Glutamatergic neuron (in vitro differentiated cells): ENCODE data around the gene RAP2A. TPM values are rescaled to one million over a fixed set of nuclear protein-coding genes. Genes with fewer than 3 reads are reported as not detected.

Experiments
- DNase-seq: peaks from one replicate; pipeline ENCODE4 v3.0.0; 2022
- H3K27ac Mint-ChIP-seq: one replicate; pipeline ENCODE4 v1.8.0; 2020; ENCODE audit warnings: mild to moderate bottlenecking, mixed read lengths, inconsistent platforms; ENCODE audit not compliant: unreplicated experiment
- H3K27me3 Mint-ChIP-seq: one replicate; pipeline ENCODE4 v1.8.0; 2020; ENCODE audit warnings: mild to moderate bottlenecking, moderate library complexity, mixed read lengths, inconsistent platforms; ENCODE audit not compliant: unreplicated experiment
- H3K36me3 Mint-ChIP-seq: one replicate; pipeline ENCODE4 v1.8.0; 2020; ENCODE audit warnings: mild to moderate bottlenecking, mixed read lengths, inconsistent platforms; ENCODE audit not compliant: unreplicated experiment
- H3K4me1 Mint-ChIP-seq: one replicate; pipeline ENCODE4 v1.8.0; 2020; ENCODE audit warnings: mild to moderate bottlenecking, low read depth, mixed read lengths, inconsistent platforms; ENCODE audit not compliant: unreplicated experiment
- H3K4me3 Mint-ChIP-seq: one replicate; pipeline ENCODE4 v1.8.0; 2020; ENCODE audit warnings: mild to moderate bottlenecking, mixed read lengths, inconsistent platforms; ENCODE audit not compliant: unreplicated experiment
- H3K9me3 Mint-ChIP-seq: one replicate; pipeline ENCODE4 v1.8.0; 2020; ENCODE audit warnings: mild to moderate bottlenecking, moderate library complexity, mixed read lengths, inconsistent platforms; ENCODE audit not compliant: unreplicated experiment
- CTCF ChIP-seq: fragments of 200-600 bp; sonication (generic); IDR thresholded peaks from one replicate; pipeline ENCODE4 v1.5.0; 2021; ENCODE audit not compliant: partially characterized antibody, unreplicated experiment
- total RNA-seq: library from RNA; stranded (reverse); fragmentation: NEBNext Ultra II Directional; extraction: Animal tissue kit (Norgen Biotek cat#: 25700); gene quantifications from one replicate; pipeline ENCODE4 v1.2.1, GENCODE V29; 2021; ENCODE audit not compliant: unreplicated experiment

RAP2A gene
- total RNA-seq, 1 donor from 2014 or later: 51.2 TPM

- Mint-ChIP-seq H3K27ac (no peak overlapping the region), H3K27me3 (no peaks in the 10 kb centered on the region), H3K9me3 (peaks cover 1% of the 10 kb centered on the region), H3K36me3 (no peaks in the 10 kb centered on the region), H3K4me1 (no peaks in the 10 kb centered on the region), H3K4me3 (no peak overlapping the region)
- no peak for TF ChIP-seq CTCF
- no peak for DNase-seq
These were observed 37.7 kb downstream of the RAP2A start for GRCh38 chr13:97471711-97472110.

- TF ChIP-seq CTCF: no peak
- Mint-ChIP-seq H3K27ac (no peak overlapping the region), H3K9me3 (peaks cover 1% of the 10 kb centered on the region), H3K4me3 (no peak overlapping the region), H3K4me1 (no peaks in the 10 kb centered on the region), H3K27me3 (no peaks in the 10 kb centered on the region), H3K36me3 (no peaks in the 10 kb centered on the region)
- DNase-seq: no peak
These were observed 40.5 kb downstream of the RAP2A start for GRCh38 chr13:97474349-97474980.

GRCh38 chr13:97475011-97475410, 41.0 kb downstream of the RAP2A start:
- H3K4me1 Mint-ChIP-seq: no peaks in the 10 kb centered on the region
- H3K9me3 Mint-ChIP-seq: peaks cover 1% of the 10 kb centered on the region
- H3K27me3 Mint-ChIP-seq: no peaks in the 10 kb centered on the region
- H3K36me3 Mint-ChIP-seq: no peaks in the 10 kb centered on the region
- DNase-seq: no peak
- H3K27ac Mint-ChIP-seq: no peak overlapping the region
- no peak overlapping the region for H3K4me3 Mint-ChIP-seq
- TF ChIP-seq CTCF: no peak

GRCh38 chr13:97477844-97478243, 43.9 kb downstream of the RAP2A start:
- no peak overlapping the region for H3K27ac Mint-ChIP-seq
- no peaks in the 10 kb centered on the region for H3K27me3 Mint-ChIP-seq
- DNase-seq: no peak
- peaks cover 1% of the 10 kb centered on the region for H3K9me3 Mint-ChIP-seq
- H3K4me3 Mint-ChIP-seq: no peak overlapping the region
- no peaks in the 10 kb centered on the region for H3K4me1 Mint-ChIP-seq
- no peaks in the 10 kb centered on the region for H3K36me3 Mint-ChIP-seq
- TF ChIP-seq CTCF: no peak

- peaks cover 1% of the 10 kb centered on the region for H3K9me3 Mint-ChIP-seq
- H3K27me3 Mint-ChIP-seq: no peaks in the 10 kb centered on the region
- no peaks in the 10 kb centered on the region for H3K4me1 Mint-ChIP-seq
- no peak overlapping the region for H3K27ac Mint-ChIP-seq
- H3K4me3 Mint-ChIP-seq: no peak overlapping the region
- H3K36me3 Mint-ChIP-seq: no peaks in the 10 kb centered on the region
- no peak for TF ChIP-seq CTCF
- DNase-seq: no peak
These were observed 44.3 kb downstream of the RAP2A start for GRCh38 chr13:97478247-97478646.
